Keratinocyte (primary cell): ENCODE data around the gene CPSF3.

Experiments used
- EZH2 ChIP-seq: IDR thresholded peaks from one replicate; pipeline ENCODE4 v1.6.1; 2012; ENCODE audit warnings: inconsistent platforms, mild to moderate bottlenecking, low read length, moderate library complexity
- TF ChIP-seq, protein P1 (sequence below), 3 experiments: IDR thresholded peaks in 1 of 3; conservative IDR thresholded peaks in 1 of 3; optimal IDR thresholded peaks in 1 of 3; 2 replicates in 2 of 3; 3 replicates in 1 of 3; pipeline versions ENCODE3 to v1.5.1; 2011; ENCODE audit warnings: low read length in 3 of 3, mild to moderate bottlenecking in 3 of 3, moderate library complexity in 2 of 3, control low read depth in 1 of 3, inconsistent platforms in 1 of 3; ENCODE audit not compliant: insufficient read depth in 2 of 3; ENCODE audit errors: extremely low read depth in 1 of 3

DNA sequence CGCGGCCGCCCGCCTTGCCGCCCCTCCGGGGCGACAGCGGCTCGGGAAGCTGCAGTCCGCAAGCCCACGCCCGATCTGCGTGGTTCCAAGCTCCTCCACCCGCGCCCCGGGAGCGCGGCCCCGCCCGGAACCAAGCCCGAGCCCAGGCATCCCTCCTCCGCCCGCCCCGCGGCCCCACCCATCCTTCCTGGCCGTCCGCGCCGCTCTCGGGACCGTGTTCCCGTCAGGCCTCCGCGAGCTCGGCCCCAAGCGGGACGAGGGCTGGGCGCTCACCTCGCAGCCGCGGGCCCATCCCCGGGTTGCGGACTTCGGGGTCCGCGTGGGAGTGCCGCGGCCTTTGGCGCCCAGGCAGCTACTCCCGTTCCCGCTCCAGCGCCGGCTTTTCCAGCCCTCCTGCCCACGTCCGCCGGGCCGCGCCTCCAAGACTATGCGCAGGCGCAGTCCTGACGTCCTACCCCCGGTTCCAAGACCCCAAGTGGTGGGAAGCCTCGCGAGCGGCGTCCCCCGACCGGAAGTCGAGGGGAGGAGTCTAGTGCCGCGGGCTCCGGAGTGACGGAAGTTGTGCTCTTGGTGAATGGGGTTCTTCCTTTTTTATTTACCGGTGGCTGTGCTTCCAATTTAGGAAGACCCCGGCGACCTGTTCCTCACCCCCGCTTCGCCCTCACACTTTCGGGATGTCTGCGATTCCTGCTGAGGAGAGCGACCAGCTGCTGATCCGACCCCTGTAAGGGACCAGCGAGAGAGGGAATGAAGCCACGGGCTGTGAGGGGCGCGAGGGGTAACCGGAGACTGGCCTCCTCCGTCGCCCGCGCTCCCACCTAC lies at the start of gene CPSF3, which contains the start of gene ITGB1BP1:
- TF ChIP-seq, protein P1, sequence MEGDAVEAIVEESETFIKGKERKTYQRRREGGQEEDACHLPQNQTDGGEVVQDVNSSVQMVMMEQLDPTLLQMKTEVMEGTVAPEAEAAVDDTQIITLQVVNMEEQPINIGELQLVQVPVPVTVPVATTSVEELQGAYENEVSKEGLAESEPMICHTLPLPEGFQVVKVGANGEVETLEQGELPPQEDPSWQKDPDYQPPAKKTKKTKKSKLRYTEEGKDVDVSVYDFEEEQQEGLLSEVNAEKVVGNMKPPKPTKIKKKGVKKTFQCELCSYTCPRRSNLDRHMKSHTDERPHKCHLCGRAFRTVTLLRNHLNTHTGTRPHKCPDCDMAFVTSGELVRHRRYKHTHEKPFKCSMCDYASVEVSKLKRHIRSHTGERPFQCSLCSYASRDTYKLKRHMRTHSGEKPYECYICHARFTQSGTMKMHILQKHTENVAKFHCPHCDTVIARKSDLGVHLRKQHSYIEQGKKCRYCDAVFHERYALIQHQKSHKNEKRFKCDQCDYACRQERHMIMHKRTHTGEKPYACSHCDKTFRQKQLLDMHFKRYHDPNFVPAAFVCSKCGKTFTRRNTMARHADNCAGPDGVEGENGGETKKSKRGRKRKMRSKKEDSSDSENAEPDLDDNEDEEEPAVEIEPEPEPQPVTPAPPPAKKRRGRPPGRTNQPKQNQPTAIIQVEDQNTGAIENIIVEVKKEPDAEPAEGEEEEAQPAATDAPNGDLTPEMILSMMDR (optimal IDR thresholded peaks at IDR 0.05 in 1 of 3, IDR thresholded peaks at IDR 0.05 in 1 of 3, conservative IDR thresholded peaks at IDR 0.05 in 1 of 3; ENCODE audit: extremely low read depth in 1 of 3, insufficient read depth in 2 of 3, low read length in 3 of 3), result no peak
- no peak for TF ChIP-seq EZH2
